ENCODE results near the gene KLHL11. TPM values are rescaled to one million over a fixed set of nuclear protein-coding genes. Genes with fewer than 3 reads are reported as not detected.
A peak's percentile ranks its signal among the peaks of the same experiment; 100 is the strongest.

KLHL11 gene
- total and polyA plus RNA-seq, 8 donors: 8.7 to 13.3 (median 9.9) TPM

- Histone ChIP-seq H3K27me3 (no peaks in the 10 kb centered on the region), H3K27ac (no peak overlapping the region), H3K9me3 (no peaks in the 10 kb centered on the region), H3K36me3 (peaks cover 0 to 100% of the 10 kb centered on the region in 2 donors), H3K4me3 (no peak overlapping the region), H3K4me1 (no peaks in the 10 kb centered on the region)
- DNase-seq: no peak
- no peak for ATAC-seq
- intact Hi-C loops (cut with DNase I): no loop called here
- TF ChIP-seq, protein P1, sequence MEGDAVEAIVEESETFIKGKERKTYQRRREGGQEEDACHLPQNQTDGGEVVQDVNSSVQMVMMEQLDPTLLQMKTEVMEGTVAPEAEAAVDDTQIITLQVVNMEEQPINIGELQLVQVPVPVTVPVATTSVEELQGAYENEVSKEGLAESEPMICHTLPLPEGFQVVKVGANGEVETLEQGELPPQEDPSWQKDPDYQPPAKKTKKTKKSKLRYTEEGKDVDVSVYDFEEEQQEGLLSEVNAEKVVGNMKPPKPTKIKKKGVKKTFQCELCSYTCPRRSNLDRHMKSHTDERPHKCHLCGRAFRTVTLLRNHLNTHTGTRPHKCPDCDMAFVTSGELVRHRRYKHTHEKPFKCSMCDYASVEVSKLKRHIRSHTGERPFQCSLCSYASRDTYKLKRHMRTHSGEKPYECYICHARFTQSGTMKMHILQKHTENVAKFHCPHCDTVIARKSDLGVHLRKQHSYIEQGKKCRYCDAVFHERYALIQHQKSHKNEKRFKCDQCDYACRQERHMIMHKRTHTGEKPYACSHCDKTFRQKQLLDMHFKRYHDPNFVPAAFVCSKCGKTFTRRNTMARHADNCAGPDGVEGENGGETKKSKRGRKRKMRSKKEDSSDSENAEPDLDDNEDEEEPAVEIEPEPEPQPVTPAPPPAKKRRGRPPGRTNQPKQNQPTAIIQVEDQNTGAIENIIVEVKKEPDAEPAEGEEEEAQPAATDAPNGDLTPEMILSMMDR (IDR thresholded peaks at IDR 0.05): no peak
Observed at GRCh38 chr17:41896726-41897125, 31.5 kb upstream of the KLHL11 start.

- Histone ChIP-seq H3K27me3 (no peaks in the 10 kb centered on the region), H3K36me3 (peaks cover 0 to 100% of the 10 kb centered on the region in 2 donors), H3K4me3 (no peak overlapping the region), H3K27ac (no peak overlapping the region), H3K9me3 (no peaks in the 10 kb centered on the region), H3K4me1 (no peaks in the 10 kb centered on the region)
- intact Hi-C loops (cut with DNase I): no loop called here
- DNase-seq: peak in 2 of 4 donors; percentile 34 to 46
- peak; percentile 22 for ATAC-seq
- TF ChIP-seq, protein P1 (IDR thresholded peaks at IDR 0.05): no peak
Observed at GRCh38 chr17:41895617-41896016, 30.4 kb upstream of the KLHL11 start.

DNA sequence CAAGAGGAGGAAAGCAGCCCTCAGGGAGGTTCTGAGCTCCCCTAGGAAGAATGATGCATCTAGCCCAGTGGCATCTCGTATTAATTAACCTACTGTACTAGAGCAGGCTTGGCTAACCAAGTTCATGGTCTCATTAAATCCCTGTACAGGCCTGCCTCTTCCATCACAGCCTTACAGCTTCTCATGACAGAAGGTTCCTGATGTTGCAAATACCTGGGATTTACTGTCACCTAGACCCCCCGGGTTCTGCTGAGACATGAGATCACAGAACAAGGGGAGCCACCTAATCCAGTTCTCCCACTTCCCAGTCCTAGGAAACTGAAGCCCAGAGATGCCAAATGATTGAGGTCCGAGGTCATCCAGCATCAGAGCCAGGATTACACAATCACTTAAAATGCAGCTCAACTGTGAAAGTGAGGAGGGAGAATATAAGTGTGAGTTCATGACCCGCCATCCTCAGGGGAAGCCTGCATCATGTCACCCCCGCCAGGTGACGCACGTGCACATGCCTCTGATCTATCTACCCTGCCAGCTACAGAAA is 29.6 kb upstream of the KLHL11 start:
- H3K36me3 ChIP-seq: peaks cover 0 to 100% of the 10 kb centered on the region in 2 donors
- intact Hi-C loops (cut with DNase I): no loop called here
- H3K27ac ChIP-seq: no peak overlapping the region
- H3K4me1 ChIP-seq: no peaks in the 10 kb centered on the region
- ATAC-seq (peak; percentile 26), DNase-seq (peak in 1 of 4 donors; percentile 30)
- H3K4me3 ChIP-seq: no peak overlapping the region
- H3K27me3 ChIP-seq: no peaks in the 10 kb centered on the region
- TF ChIP-seq, protein P1 (IDR thresholded peaks at IDR 0.05): no peak
- H3K9me3 ChIP-seq: no peaks in the 10 kb centered on the region

DNA sequence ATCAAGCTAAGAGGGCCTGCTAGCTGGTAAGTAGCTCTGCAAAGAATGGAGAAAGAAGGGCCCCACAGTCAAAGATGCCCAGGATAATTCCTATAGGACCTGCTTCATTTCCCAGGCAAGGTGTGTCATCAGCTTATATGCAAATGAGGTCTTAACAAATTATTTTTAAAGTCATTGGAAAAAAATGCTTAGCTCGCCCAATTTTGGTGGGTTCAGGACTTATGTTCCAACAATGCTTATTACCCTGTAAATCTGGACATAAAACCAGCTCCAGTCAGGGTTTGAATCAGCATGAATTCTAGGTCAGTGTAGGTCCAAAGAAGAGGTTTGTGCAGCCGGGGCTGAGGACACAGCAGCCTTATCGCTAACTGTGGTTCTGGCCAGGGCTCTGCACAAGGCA is 28.2 kb upstream of the KLHL11 start:
- ATAC-seq (no peak), DNase-seq (no peak)
- no peaks in the 10 kb centered on the region for H3K9me3 ChIP-seq
- TF ChIP-seq, protein P1 (IDR thresholded peaks at IDR 0.05): no peak
- intact Hi-C loops (cut with DNase I): no loop called here
- no peaks in the 10 kb centered on the region for H3K4me1 ChIP-seq
- peaks cover 0 to 100% of the 10 kb centered on the region in 2 donors for H3K36me3 ChIP-seq
- no peak overlapping the region for H3K27ac ChIP-seq
- H3K27me3 ChIP-seq: no peaks in the 10 kb centered on the region
- no peak overlapping the region for H3K4me3 ChIP-seq

DNA sequence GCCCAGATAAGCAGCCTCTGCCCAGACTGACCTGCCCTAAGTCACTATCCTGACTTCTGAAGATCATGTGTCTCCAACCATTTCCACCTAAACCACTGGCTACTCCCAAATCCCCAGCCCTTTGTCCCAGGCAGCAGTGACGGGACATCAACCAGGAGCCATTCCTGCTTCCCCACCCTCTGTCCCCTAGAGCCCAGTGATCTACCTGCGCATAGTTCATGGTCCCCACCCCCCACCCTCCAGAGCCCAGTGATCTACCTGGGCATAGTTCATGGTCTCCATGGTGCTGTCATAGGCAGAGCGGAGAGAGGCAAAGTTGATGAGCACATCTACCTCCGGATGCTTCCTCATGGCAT is 26.8 kb upstream of the KLHL11 start:
- Histone ChIP-seq H3K27me3 (no peaks in the 10 kb centered on the region), H3K4me3 (no peak overlapping the region), H3K36me3 (peaks cover 0 to 100% of the 10 kb centered on the region in 2 donors), H3K4me1 (no peaks in the 10 kb centered on the region), H3K9me3 (no peaks in the 10 kb centered on the region), H3K27ac (no peak overlapping the region)
- ATAC-seq (no peak), DNase-seq (no peak)
- TF ChIP-seq, protein P1 (IDR thresholded peaks at IDR 0.05): no peak
- intact Hi-C loops (cut with DNase I): no loop called here
